Activated CD4-positive, alpha-beta T cell treated with anti-CD3 and anti-CD28 coated beads, Interleukin-2, amount 10 ng/mL, durations not matched to agents 7 days and 5 days (primary cell): ENCODE measurements around the gene LY6G5C. TPM values are rescaled to one million over a fixed set of nuclear protein-coding genes. Genes with fewer than 3 reads are reported as not detected.
A peak's percentile ranks its signal among the peaks of the same experiment; 100 is the strongest.

Experiments used
- CTCF ChIA-PET: fragments of 350-600 bp; sonication (Branson Sonifier 250); formaldehyde crosslinking; loops from one replicate; lab custom pipeline; 2021; ENCODE audit warnings: antibody characterized with exemption; lab: Charles Lee
- POLR2A ChIA-PET: fragments of 350-600 bp; sonication (Branson Sonifier 250); formaldehyde crosslinking; loops from one replicate; lab custom pipeline; 2021; ENCODE audit warnings: antibody characterized with exemption; lab: Charles Lee
- DNase-seq: peaks from one replicate; pipeline ENCODE4 v3.0.0-alpha.2; 2020
- H3K27ac Mint-ChIP-seq: one replicate; pipeline ENCODE4 v1.8.0; 2021; ENCODE audit warnings: mild to moderate bottlenecking, moderate library complexity, mixed read lengths
- H3K27me3 Mint-ChIP-seq: one replicate; pipeline ENCODE4 v1.8.0; 2021; ENCODE audit warnings: mixed read lengths
- H3K36me3 Mint-ChIP-seq: one replicate; pipeline ENCODE4 v1.8.0; 2021; ENCODE audit warnings: low read depth, mixed read lengths
- H3K4me1 Mint-ChIP-seq: one replicate; pipeline ENCODE4 v1.8.0; 2021; ENCODE audit warnings: mixed read lengths
- H3K4me3 Mint-ChIP-seq: one replicate; pipeline ENCODE4 v1.8.0; 2021; ENCODE audit warnings: mild to moderate bottlenecking, moderate library complexity, mixed read lengths
- H3K9me3 Mint-ChIP-seq: one replicate; pipeline ENCODE4 v1.8.0; 2021; ENCODE audit warnings: mixed read lengths
- total RNA-seq, 2 experiments: library from RNA; stranded (reverse); gene quantifications; one replicate each; pipeline ENCODE4 v1.2.3, GENCODE V29; 2021

LY6G5C gene
- total RNA-seq, 2 experiments from 2014 or later, result 1.7 to 2.1 TPM

DNA sequence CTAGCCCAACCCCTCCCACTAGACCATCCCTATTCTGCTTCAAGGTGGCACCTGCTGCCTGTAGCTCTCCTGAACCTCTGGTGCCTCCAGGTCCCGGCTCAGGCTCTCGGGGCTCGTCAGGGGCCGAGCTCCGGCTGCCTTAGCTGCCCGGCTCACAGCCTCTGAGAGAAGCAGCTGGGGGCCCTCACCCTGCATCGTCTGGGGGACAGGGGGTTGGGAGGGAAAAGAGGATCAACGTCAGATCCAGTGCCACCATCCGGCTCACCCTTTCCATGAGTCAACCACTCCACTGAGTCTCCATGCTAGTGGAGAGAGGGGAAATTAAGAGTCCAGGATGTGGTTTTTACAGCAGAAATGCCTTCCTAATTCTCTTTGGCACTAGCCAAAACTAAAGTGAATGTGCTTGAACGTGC is 41.4 kb downstream of the LY6G5C start:
- Mint-ChIP-seq H3K4me1 (peaks cover 4% of the 10 kb centered on the region), H3K36me3 (peaks cover 51% of the 10 kb centered on the region), H3K27ac (no peak overlapping the region), H3K27me3 (no peaks in the 10 kb centered on the region), H3K9me3 (no peaks in the 10 kb centered on the region), H3K4me3 (no peak overlapping the region)
- POLR2A ChIA-PET, result no interaction called here
- CTCF ChIA-PET, result interaction anchor here (0.7 to 1.2 kb wide), 3 partner anchors 14 to 241 kb away, joined by 3 read pairs; no protein-coding TSS in a partner anchor
- no peak for DNase-seq

DNA sequence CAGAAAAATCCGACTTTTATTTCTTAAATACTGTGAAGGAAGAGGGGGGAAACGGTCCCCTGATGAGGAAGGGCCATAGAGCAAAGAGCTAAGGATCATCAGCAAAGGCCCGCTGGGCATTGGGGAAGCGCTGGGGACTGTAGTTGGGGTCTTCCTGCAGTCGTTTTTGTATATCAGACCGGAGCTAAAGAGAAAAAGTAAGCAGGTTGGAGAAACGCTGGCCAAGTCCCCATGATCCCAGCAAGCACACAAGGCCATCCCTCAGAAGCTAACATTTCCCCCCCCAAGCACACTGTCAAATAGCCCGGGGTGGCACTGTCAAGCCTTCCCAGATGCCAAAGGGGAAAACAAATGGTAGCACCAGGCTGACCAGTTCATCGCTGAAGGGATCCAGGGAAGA is 41.8 kb downstream of the LY6G5C start:
- no peak for DNase-seq
- Mint-ChIP-seq H3K36me3 (peaks cover 54% of the 10 kb centered on the region), H3K4me1 (peaks cover 4% of the 10 kb centered on the region), H3K4me3 (no peak overlapping the region), H3K27ac (no peak overlapping the region), H3K9me3 (no peaks in the 10 kb centered on the region), H3K27me3 (no peaks in the 10 kb centered on the region)
- ChIA-PET CTCF (interaction anchor here (1.0 to 1.2 kb wide), 3 partner anchors 9 to 59 kb away, joined by 3 read pairs; no protein-coding TSS in a partner anchor), POLR2A (no interaction called here)

DNA sequence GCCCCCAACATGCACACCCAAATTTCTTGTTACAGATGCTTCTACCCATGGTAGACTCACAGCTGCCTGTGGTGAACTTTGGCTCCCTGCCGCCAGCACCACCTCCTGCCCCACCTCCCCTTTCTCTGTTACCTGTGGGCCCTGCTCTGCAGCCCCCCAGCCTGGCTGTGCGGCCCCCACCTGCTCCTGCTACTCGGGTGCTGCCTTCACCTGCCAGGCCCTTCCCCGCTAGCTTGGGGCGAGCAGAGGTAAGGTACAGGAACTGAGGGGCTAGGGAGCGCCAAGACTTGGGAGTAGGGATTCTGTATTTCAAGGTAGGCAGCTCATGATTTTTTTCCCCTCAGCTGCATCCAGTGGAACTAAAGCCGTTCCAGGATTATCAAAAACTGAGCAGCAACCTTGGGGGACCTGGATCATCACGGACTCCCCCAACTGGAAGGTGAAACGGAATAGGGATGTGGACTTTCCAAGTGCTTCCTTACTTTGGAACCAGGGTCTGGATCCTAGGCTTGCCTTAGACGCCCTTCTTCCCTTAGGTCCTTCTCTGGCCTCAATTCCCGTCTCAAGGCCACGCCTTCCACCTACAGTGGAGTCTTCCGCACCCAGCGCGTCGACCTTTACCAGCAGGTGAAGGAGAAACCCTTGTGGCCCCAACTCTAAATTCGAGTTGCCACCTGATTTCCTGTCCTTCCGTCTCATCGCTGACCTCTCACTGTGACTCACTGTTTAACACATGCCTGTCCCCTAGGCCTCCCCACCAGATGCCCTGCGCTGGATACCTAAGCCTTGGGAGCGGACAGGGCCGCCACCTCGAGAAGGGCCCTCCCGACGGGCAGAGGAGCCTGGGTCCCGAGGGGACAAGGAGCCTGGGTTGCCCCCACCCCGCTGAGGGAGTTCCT is 43.9 kb downstream of the LY6G5C start:
- no peaks in the 10 kb centered on the region for H3K27me3 Mint-ChIP-seq
- peak overlapping the region; percentile 62 for H3K27ac Mint-ChIP-seq
- no peak for DNase-seq
- H3K9me3 Mint-ChIP-seq, result no peaks in the 10 kb centered on the region
- POLR2A ChIA-PET, result no interaction called here
- H3K36me3 Mint-ChIP-seq, result peaks cover 61% of the 10 kb centered on the region
- H3K4me1 Mint-ChIP-seq, result peaks cover 4% of the 10 kb centered on the region
- no peak overlapping the region for H3K4me3 Mint-ChIP-seq
- CTCF ChIA-PET, result interaction anchor here (0.6 to 1.5 kb wide), 4 partner anchors 11 to 17 kb away, joined by 3 to 6 read pairs (median 5); no protein-coding TSS in a partner anchor

DNA sequence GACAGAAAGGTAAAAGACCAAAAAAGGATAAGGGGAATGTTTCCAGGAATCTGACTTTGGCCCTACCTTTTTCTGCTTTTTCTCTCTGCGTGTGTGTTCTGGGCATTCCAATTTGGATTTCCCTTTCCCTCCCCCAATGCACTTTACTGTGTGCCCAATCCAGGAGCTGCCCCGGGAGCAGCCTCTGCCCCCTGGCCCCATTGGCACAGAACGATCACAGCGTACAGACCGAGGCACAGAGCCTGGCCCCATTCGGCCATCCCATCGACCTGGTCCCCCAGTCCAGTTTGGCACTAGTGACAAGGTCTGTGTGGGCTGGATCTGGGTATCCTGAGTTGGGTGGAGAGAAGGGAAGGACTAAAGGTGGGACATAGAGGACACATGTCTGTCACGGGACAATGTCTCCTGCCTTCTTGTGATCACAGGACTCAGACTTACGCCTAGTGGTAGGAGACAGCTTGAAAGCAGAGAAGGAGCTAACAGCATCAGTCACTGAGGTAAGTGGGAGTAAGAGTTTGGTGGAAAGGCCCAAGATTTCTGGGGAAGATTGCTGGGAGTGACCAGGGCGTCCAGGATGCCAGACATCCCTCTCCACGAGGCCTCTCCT is 45.8 kb downstream of the LY6G5C start:
- H3K36me3 Mint-ChIP-seq, result peaks cover 60% of the 10 kb centered on the region
- H3K4me3 Mint-ChIP-seq, result no peak overlapping the region
- POLR2A ChIA-PET, result interaction anchor here (1.2 kb wide), 1 partner anchor 28 kb away, joined by 4 read pairs; no protein-coding TSS in a partner anchor

GRCh38 chr6:31634131-31634530 is 46.7 kb downstream of the LY6G5C start:
- Mint-ChIP-seq H3K4me1 (peaks cover 1% of the 10 kb centered on the region), H3K36me3 (peaks cover 63% of the 10 kb centered on the region), H3K27ac (no peak overlapping the region), H3K4me3 (no peak overlapping the region), H3K27me3 (no peaks in the 10 kb centered on the region), H3K9me3 (no peaks in the 10 kb centered on the region)
- POLR2A ChIA-PET, result interaction anchor here (1.2 kb wide), 1 partner anchor 29 kb away, joined by 4 read pairs; no protein-coding TSS in a partner anchor
- CTCF ChIA-PET, result interaction anchor here (1.0 to 1.5 kb wide), 2 partner anchors 17 to 83 kb away, joined by 3 to 4 read pairs; no protein-coding TSS in a partner anchor
- DNase-seq, result no peak

More for the DNA sequence above, 45.8 kb downstream of the LY6G5C start:
- Mint-ChIP-seq H3K4me1 (peaks cover 4% of the 10 kb centered on the region), H3K27me3 (no peaks in the 10 kb centered on the region), H3K27ac (no peak overlapping the region), H3K9me3 (no peaks in the 10 kb centered on the region)
- CTCF ChIA-PET, result interaction anchor here (0.5 to 1.5 kb wide), 5 partner anchors 13 to 161 kb away, joined by 3 to 6 read pairs (median 3); no protein-coding TSS in a partner anchor
- no peak for DNase-seq

GRCh38 chr6:31633447-31633846 is 47.4 kb downstream of the LY6G5C start:
- no peak overlapping the region for H3K27ac Mint-ChIP-seq
- H3K4me1 Mint-ChIP-seq, result peaks cover 1% of the 10 kb centered on the region
- H3K9me3 Mint-ChIP-seq, result no peaks in the 10 kb centered on the region
- no peak overlapping the region for H3K4me3 Mint-ChIP-seq
- DNase-seq, result no peak
- H3K27me3 Mint-ChIP-seq, result no peaks in the 10 kb centered on the region
- POLR2A ChIA-PET, result no interaction called here
- CTCF ChIA-PET, result no interaction called here
- peaks cover 64% of the 10 kb centered on the region for H3K36me3 Mint-ChIP-seq

DNA sequence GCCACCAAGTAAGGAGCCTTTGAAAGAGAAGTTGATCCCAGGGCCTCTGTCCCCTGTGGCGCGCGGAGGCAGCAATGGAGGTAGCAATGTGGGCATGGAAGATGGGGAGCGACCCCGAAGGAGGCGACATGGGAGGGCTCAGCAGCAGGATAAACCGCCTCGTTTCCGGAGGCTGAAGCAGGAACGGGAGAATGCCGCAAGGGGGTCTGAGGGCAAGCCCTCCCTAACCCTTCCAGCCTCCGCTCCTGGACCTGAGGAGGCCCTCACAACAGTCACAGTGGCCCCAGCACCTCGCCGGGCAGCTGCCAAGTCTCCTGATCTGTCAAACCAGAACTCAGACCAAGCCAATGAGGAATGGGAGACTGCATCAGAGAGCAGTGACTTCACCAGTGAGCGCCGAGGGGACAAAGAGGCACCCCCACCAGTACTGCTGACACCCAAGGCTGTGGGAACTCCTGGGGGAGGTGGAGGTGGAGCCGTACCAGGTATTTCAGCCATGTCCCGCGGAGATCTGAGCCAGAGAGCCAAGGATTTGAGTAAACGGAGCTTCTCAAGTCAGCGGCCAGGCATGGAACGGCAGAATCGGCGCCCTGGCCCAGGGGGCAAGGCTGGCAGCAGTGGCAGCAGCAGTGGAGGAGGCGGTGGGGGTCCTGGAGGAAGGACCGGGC is 48.5 kb downstream of the LY6G5C start:
- H3K27ac Mint-ChIP-seq, result no peak overlapping the region
- H3K4me1 Mint-ChIP-seq, result peaks cover 4% of the 10 kb centered on the region
- H3K9me3 Mint-ChIP-seq, result no peaks in the 10 kb centered on the region
- H3K4me3 Mint-ChIP-seq, result no peak overlapping the region
- CTCF ChIA-PET, result no interaction called here
- no peaks in the 10 kb centered on the region for H3K27me3 Mint-ChIP-seq
- POLR2A ChIA-PET, result no interaction called here
- peaks cover 73% of the 10 kb centered on the region for H3K36me3 Mint-ChIP-seq
- DNase-seq, result no peak

- POLR2A ChIA-PET, result no interaction called here
- H3K36me3 Mint-ChIP-seq, result peaks cover 71% of the 10 kb centered on the region
- H3K9me3 Mint-ChIP-seq, result no peaks in the 10 kb centered on the region
- CTCF ChIA-PET, result no interaction called here
- no peak for DNase-seq
- peaks cover 7% of the 10 kb centered on the region for H3K4me1 Mint-ChIP-seq
- no peak overlapping the region for H3K27ac Mint-ChIP-seq
- H3K4me3 Mint-ChIP-seq, result no peak overlapping the region
- H3K27me3 Mint-ChIP-seq, result no peaks in the 10 kb centered on the region
These were observed 49.1 kb downstream of the LY6G5C start for GRCh38 chr6:31631681-31632278.

DNA sequence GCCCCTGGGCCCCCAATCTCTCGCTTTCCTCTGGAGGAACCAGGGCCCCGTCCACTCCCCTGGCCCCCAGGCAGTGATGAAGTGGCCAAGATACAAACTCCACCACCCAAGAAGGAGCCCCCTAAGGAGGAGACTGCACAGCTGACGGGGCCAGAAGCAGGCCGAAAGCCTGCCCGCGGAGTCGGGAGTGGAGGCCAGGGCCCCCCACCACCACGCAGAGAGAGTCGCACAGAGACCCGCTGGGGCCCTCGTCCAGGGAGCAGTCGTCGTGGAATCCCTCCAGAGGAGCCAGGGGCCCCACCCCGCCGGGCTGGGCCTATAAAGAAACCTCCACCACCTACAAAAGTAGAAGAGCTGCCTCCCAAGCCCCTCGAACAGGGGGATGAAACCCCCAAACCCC is 49.7 kb downstream of the LY6G5C start:
- ChIA-PET CTCF (interaction anchor here (0.6 kb wide), 1 partner anchor 1324 kb away, joined by 3 read pairs; no protein-coding TSS in a partner anchor), POLR2A (no interaction called here)
- Mint-ChIP-seq H3K27me3 (no peaks in the 10 kb centered on the region), H3K4me3 (no peak overlapping the region), H3K36me3 (peaks cover 73% of the 10 kb centered on the region), H3K27ac (no peak overlapping the region), H3K9me3 (no peaks in the 10 kb centered on the region), H3K4me1 (peaks cover 8% of the 10 kb centered on the region)
- no peak for DNase-seq

GRCh38 chr6:31630177-31630934 is 50.5 kb downstream of the LY6G5C start:
- Mint-ChIP-seq H3K36me3 (peaks cover 75% of the 10 kb centered on the region), H3K4me1 (peaks cover 7% of the 10 kb centered on the region), H3K9me3 (no peaks in the 10 kb centered on the region), H3K27ac (no peak overlapping the region), H3K27me3 (no peaks in the 10 kb centered on the region), H3K4me3 (no peak overlapping the region)
- POLR2A ChIA-PET, result interaction anchor here (0.8 kb wide), 1 partner anchor 10 kb away, joined by 3 read pairs; no protein-coding TSS in a partner anchor
- no peak for DNase-seq
- CTCF ChIA-PET, result interaction anchor here (0.6 to 1.3 kb wide), 4 partner anchors 8 to 1325 kb away, joined by 3 to 4 read pairs (median 3); no protein-coding TSS in a partner anchor

DNA sequence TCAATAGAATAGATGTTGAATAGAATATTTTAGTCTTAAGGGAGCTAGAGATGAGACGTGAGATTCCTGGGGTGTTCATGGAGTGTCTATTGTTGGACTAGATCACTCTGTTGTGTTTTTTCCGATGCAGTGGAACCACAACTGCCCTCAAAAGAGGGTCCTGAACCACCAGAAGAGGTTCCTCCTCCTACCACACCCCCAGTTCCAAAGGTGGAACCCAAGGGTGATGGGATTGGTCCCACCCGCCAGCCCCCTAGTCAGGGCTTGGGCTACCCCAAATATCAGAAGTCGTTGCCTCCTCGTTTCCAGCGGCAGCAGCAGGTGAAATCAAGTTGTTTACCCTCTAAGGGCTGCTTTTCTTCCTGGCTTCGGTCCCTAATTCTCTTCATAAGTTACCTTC is 51.9 kb downstream of the LY6G5C start:
- peaks cover 7% of the 10 kb centered on the region for H3K4me1 Mint-ChIP-seq
- H3K9me3 Mint-ChIP-seq, result no peaks in the 10 kb centered on the region
- ChIA-PET POLR2A (no interaction called here), CTCF (interaction anchor here (0.6 kb wide), 1 partner anchor 58 kb away, joined by 3 read pairs; no protein-coding TSS in a partner anchor)
- H3K36me3 Mint-ChIP-seq, result peaks cover 76% of the 10 kb centered on the region
- no peak for DNase-seq
- H3K4me3 Mint-ChIP-seq, result no peak overlapping the region
- no peak overlapping the region for H3K27ac Mint-ChIP-seq
- no peaks in the 10 kb centered on the region for H3K27me3 Mint-ChIP-seq
